Anterior cingulate cortex (tissue), 58 donors: ENCODE results near the gene HMGN4.

ENCODE experiments used
- DNase-seq, 58 donors: peaks; one replicate each; lab custom pipeline; 2025; lab: John Stamatoyannopoulos, UW

HMGN4 gene

DNA sequence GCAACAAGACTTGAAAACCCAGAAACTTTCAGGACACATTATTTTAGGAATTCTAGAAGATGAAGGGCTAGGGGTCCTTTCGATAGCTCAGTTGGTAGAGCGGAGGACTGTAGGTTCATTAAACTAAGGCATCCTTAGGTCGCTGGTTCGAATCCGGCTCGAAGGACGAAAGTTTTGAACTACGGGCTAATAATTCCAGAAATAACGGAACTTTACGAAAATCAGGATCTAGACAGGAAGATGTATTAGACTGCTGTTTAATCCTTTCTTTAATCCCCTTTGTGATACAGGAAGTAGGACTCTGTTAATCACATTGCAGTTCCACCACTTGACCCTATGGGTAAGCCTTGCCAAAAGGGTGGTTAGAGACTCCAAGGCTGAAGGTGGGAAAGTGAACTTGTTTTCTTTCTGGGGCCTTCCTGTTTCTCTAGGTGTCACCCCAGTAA is 37.4 kb downstream of the HMGN4 start:
- no peak for DNase-seq

DNA sequence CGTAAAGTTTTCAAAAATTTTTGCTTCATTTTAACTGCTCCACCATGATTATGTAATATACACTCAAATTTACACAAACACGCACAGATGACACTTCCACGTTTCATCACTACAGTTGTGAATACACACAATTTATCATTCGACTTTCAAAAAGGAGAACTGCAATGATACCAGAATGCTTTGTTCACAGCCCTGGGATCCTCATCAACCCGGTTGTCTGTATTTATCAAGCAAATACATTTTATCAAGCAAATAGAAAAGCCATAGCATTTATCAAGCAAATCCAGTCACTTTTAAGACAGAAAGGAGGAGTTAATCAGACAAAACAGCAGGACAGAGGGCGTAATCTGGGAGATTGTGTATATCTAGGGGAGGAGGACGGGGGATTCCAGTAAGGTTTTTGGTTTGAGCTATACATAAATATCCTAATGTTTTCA is 38.3 kb downstream of the HMGN4 start:
- no peak for DNase-seq

DNA sequence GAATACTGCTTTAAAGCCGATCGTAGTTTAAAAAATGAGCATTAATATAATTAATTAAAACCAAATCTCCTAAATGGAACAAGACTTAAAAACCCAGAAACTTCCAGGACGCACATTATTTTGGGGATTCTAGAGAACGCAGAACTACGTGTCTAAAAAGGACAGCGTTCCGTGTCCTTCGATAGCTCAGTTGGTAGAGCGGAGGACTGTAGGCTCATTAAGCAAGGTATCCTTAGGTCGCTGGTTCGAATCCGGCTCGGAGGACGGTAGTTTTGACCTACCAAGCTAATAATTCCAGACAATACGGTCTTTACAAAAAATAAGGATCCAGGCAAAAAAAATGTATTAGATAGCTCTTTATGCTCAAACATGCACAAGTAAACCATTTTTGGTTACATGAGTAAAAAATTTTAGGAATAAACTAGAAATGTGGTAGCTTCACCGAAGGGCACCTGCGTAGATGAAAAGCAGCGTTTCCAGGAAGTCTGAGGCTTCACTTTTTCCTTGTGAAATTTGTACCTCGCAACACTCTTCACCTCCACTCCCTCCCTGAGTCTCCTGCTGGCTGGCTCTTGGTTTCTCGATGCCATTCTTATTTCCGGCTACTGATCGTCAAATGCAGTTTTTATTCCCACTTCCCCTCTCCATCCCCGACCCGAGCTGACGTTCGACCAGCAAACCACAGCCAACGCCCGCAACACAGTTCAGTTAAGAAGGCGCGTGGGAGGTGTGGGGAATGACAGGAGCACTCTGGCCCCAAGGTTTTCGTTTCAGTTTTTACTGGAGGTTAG is 39.0 kb downstream of the HMGN4 start:
- peak in 16 of 58 donors; percentile 3 to 37 (median 20) for DNase-seq

DNA sequence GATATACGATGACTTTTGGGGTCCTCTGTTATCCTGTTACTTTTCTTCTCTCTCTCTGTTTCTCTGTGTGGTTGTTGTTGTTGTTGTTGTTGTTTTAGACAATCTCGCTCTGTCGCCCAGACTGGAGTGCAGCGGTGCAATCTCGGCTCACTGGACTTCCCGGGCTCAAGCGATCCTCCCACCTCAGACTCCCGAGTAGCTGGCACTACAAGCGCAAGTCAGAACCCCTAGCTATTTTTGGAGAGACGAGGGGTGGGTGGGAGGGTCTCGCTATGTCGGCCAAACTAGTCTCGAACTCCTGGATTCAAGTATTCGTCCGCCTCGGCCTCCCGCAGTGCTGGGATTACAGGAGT is 39.5 kb downstream of the HMGN4 start:
- no peak for DNase-seq

DNA sequence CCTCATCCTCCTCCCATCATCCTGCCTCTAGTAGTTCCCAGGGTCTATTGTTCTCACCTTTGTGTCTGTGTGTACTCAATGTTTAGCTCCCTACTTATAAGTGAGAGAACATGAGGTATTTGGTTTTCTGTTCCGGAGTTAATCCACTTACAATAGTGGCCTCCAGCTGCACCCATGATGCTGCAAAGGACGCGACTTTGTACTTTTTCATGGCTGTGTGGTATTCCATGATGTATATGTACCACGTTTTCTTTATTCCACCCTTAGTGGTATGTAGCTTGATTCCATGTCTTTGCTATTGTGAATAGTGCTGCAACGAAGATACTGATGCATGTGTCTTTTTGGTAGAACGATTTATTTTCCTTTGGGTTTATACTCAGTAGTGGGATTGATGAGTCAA is 40.1 kb downstream of the HMGN4 start:
- DNase-seq = no peak

DNA sequence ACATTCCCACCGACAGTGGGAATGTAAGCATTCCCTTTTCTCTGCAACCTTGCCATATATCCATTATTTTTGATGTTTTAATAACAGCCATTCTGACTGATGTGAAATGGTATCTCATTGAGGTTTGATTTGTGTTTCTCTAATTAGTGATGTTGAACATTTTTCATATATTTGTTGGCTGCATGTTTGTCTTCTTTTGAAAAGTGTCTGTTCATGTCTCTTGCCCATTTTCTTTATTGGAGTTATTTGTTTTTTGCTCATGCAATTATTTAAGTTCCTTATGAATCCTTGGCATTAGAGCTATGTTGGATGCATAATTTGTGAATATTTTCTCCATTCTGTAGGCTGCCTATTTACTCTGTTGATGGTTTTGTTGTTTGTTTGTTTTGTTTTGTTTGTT is 40.6 kb downstream of the HMGN4 start:
- DNase-seq = no peak

DNA sequence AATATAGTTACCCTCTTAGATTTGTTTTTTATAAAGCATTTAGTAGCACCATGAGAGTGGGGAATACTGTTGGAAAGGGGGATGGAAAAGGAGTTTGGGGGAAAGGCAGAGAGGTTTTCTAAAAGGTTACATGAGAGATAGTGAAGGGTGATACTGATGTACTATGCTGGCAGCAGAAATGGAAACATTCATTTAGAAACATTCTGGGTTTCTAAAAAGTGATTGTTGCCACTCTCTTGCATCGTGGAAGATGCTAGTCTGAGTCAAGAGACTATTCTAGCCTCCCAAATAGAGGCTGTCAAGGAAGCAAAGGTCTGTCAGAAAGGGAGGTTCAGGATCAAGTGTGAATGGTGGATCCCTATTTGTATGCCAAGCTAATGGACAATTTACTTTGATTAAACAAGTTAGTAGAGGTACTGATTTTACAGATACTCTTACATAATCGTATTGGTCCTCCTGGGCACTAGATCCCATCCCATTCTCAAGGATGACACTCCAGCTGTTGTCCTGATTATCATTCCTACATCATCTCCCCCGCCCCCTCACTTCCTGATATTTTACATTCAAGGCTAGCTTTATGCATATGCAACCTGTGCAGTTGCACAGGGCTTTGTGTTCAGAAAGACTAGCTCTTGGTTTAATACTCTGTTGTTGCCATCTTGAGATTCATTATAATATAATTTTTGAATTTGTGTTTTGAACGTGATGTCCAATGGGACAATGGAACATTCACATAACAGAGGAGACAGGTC is 43.2 kb downstream of the HMGN4 start:
- no peak for DNase-seq

DNA sequence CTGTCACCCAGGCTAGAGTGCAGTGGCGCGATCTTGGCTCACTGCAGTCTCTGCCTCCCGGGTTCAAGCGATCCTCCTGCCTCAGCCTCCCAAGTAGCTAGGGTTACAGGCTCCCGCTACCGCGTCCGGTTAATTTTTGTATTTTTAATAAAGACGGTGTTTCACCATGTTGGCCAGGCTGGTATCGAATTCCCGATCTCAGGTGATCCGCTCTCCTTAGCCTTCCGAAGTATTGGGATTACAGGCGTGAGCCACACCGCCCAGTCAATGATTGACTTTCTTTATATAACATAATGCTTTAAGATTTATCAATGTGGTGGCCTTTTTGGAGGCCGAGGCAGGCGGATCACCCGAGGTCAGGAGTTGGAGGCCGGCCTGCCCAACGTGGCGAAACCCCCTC is 50.8 kb downstream of the HMGN4 start:
- no peak for DNase-seq

DNA sequence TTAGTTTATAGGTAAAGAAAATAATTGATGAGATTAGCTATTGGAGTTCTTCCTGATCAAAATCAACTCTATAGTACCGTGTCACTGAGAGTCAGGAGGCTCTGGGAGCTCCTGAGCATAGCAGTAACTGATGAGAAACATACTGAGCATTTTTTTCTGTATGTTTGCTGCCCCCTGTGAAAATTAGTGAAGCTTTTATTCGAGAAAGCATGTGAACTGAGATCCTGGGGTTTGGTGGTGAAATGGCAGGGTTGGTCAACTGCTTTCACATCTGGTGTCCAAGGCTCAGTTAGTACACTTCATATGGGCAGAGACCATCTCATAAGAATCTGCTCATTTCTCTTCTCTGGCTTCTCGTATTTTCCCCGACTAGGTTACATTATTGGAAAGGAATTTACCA is 54.5 kb downstream of the HMGN4 start:
- no peak for DNase-seq

DNA sequence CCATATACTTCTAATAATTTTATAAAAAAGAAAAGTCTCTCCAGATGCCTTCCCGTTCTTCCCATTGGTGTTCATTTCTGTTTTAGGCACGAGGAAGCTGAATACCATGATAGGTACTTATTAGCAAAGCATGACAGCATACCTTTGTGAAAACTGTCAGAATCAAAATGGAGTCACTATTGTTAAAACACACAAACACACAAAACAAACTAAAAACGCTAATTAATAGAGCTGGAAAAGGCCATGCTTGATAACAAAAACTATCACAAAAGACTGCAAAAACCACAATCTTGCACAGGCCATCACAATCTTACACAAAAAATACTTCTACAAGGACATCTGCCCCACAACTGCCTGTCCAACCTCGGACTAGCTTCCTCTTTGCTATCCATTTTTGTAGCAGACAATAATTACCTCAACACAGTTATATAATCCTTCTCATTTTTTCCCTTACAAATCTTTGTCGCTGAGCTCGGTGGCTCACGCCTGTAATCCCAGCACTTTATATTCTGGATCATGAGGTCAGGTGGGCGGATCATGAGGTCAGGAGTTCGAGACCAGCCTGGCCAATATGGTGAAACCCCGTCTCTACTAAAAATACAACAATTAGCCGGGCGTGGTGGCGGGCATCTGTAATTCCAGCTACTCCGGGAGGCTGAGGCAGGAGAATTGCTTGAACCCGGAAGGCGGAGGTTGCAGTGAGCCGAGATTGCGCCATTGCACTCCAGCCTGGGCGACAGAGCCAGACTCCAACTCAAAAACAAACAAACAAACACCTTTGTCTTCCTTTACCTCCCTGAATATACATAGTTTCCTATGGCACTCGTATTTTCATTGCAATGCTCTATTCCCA is 55.3 kb downstream of the HMGN4 start:
- no peak for DNase-seq

DNA sequence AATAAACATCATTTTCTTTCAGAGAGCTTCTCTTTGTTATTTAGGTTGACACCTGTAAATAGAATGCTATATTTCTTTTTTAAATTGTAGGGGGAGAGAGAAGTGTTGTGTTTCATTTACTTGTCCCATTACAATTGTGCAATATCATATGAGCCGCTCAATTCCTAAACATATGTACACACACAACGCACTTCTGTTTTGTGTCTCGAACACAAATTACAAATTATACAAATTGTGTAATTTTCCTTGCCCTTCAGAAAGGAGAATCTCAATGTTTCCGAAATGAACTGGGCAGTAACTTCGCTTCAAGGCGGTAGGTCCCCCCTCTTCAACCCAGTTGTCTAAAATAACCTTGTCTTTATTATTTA is 55.9 kb downstream of the HMGN4 start:
- no peak for DNase-seq

DNA sequence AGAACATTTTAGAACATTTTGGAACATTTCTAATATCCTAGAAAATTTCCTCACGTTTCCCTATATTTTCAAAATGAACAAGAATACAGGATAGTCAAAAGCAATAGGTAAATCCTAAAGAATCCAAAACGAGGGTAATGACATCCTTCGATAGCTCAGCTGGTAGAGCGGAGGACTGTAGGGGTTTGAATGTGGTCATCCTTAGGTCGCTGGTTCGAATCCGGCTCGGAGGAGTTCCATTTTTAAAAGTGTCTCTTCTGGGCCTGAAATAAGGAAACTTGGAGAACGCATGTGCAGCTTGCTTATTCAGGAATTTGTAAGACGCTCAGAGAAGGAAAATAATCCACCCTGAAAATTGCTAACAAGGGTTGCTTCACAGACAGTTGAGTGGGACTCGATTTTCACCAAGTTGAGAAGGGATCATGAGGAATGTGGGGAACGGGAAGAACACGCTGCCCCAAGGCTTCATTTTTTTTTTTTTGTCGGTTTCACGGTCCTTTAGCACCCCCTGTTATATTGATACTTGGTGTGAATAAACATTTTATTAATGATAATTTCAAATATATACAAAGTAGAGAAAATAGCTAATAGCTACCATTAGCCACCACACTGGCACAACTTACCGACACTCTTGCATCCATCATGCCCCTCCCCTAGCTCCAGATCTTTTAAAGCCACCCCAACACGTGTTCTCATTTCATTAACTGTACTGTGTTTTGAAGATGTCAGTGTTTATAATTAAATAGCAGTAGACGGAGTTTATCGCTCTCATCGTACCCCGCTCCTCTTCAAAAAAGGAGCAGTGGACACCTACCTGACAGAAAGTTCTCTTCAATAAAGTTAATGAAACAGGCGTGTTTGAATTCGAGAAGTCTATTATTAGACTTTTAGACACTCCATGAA is 56.8 kb downstream of the HMGN4 start:
- DNase-seq = peak in 10 of 58 donors; percentile 2 to 21 (median 10)

DNA sequence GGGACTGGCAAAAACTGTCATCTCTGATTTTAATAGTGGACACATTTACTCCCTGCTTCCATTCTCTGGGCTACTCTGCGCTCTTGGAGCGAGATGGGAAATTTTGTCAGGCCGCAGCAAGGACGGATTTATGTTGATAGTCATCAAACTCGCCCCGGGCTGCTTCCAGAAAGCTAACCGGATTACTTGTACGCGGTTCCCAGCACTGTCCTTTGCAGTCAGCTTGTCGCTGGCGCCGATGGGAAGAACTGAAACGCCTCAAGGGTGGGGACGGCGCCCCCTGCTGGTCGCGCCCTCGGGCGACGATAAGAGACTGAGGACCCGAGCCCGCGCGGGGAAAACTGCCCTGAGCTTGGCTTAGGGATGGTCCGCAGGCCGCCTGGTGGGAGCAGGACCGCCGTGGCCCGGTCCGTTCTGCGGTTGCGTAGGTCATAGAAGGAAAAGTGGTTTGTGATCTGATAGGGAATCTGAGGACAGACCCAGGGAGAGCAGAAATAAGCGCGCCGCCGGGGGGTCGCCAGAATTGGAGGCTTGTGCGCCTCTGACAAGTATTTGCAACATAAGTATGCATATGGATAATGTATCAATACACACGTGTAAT is 57.6 kb downstream of the HMGN4 start:
- peak in 57 of 58 donors; percentile 24 to 96 (median 78) for DNase-seq
